HG02840 (cell line): ENCODE measurements around the gene OSBPL8.
A peak's percentile ranks its signal among the peaks of the same experiment; 100 is the strongest.
"Not testable (repeated sequence)": the region's sequence is repeated elsewhere in the genome, so short reads cannot be mapped to it uniquely, and the experiment has no call there.

ENCODE experiments used
- ATAC-seq: cut with Tn5 transposase; IDR thresholded peaks from one replicate; pipeline ENCODE4 v1.9.1; 2021; ENCODE audit warnings: mild to moderate bottlenecking, moderate library complexity, moderate number of reproducible peaks; ENCODE audit not compliant: unreplicated experiment, low FRiP score

Gene OSBPL8

GRCh38 chr12:76532520-76532919 lies 27.1 kb downstream of the OSBPL8 start:
- no peak for ATAC-seq

- no peak for ATAC-seq
Observed at GRCh38 chr12:76531056-76531455, 28.5 kb downstream of the OSBPL8 start.

GRCh38 chr12:76530516-76530915 lies 29.1 kb downstream of the OSBPL8 start:
- ATAC-seq: no peak

- no peak for ATAC-seq
Observed at GRCh38 chr12:76529226-76529918, 30.2 kb downstream of the OSBPL8 start.

GRCh38 chr12:76523408-76523807 lies 36.2 kb downstream of the OSBPL8 start:
- ATAC-seq: no peak

- no peak for ATAC-seq
Observed at GRCh38 chr12:76520348-76520747, 39.2 kb downstream of the OSBPL8 start.

GRCh38 chr12:76519538-76519937 lies 40.0 kb downstream of the OSBPL8 start:
- ATAC-seq: no peak

- no peak for ATAC-seq
Observed at GRCh38 chr12:76518699-76519098, 40.9 kb downstream of the OSBPL8 start.

- no peak for ATAC-seq
Observed at GRCh38 chr12:76515271-76515670, 44.3 kb downstream of the OSBPL8 start.

- peak; percentile 82 for ATAC-seq
Observed at GRCh38 chr12:76511116-76511716, 48.4 kb downstream of the OSBPL8 start.

GRCh38 chr12:76508128-76508980 lies 51.2 kb downstream of the OSBPL8 start:
- no peak for ATAC-seq

- no peak for ATAC-seq
Observed at GRCh38 chr12:76506149-76506548, 53.4 kb downstream of the OSBPL8 start.

GRCh38 chr12:76505050-76505449 lies 54.5 kb downstream of the OSBPL8 start:
- no peak for ATAC-seq

- ATAC-seq: no peak
Observed at GRCh38 chr12:76504606-76505005, 55.0 kb downstream of the OSBPL8 start.

GRCh38 chr12:76503957-76504356 lies 55.6 kb downstream of the OSBPL8 start:
- no peak for ATAC-seq

- no peak for ATAC-seq
Observed at GRCh38 chr12:76501390-76501789, 58.2 kb downstream of the OSBPL8 start.

- not testable (repeated sequence) for ATAC-seq
Observed at GRCh38 chr12:76499136-76499535, 60.4 kb downstream of the OSBPL8 start.

GRCh38 chr12:76495556-76495955 lies 64.0 kb downstream of the OSBPL8 start:
- no peak for ATAC-seq

GRCh38 chr12:76491292-76491691 lies 68.3 kb downstream of the OSBPL8 start:
- no peak for ATAC-seq

GRCh38 chr12:76490763-76491162 lies 68.8 kb downstream of the OSBPL8 start:
- ATAC-seq: no peak

GRCh38 chr12:76489737-76490136 lies 69.8 kb downstream of the OSBPL8 start:
- ATAC-seq: no peak
